Measurements from ENCODE around the gene CD247. TPM values are rescaled to one million over a fixed set of nuclear protein-coding genes. Genes with fewer than 3 reads are reported as not detected.

The CD247 gene
- polyA plus RNA-seq, 3 donors from 2014 or later = 1,122 to 1,466 (median 1,335) TPM

- Mint-ChIP-seq H3K27ac (peak overlapping the region; percentile 95 to 100 (median 98)), H3K4me3 (peak overlapping the region; percentile 84 to 92 (median 87)), H3K36me3 (peaks cover 26 to 52% (median 52%) of the 10 kb centered on the region in 3 donors), H3K4me1 (peaks cover 98 to 100% of the 10 kb centered on the region in 2 donors), H3K27me3 (ENCODE audit: low read depth in 3 of 3) (peaks cover 38 to 91% (median 87%) of the 10 kb centered on the region in 3 donors), H3K9me3 (no peaks in the 10 kb centered on the region)
- DNase-seq = peak; percentile 44 to 49 (median 48)
Measured at GRCh38 chr1:167484726-167485502, 33.4 kb downstream of the CD247 start.

GRCh38 chr1:167483790-167484189 is 34.5 kb downstream of the CD247 start:
- Mint-ChIP-seq H3K9me3 (no peaks in the 10 kb centered on the region), H3K4me3 (peak overlapping the region; percentile 84 to 92 (median 87)), H3K36me3 (peaks cover 28 to 55% (median 53%) of the 10 kb centered on the region in 3 donors), H3K27ac (peak overlapping the region; percentile 95 to 100 (median 98)), H3K27me3 (ENCODE audit: low read depth in 3 of 3) (peaks cover 43 to 92% (median 88%) of the 10 kb centered on the region in 3 donors), H3K4me1 (peaks cover 99 to 100% of the 10 kb centered on the region in 2 donors)
- DNase-seq = peak; percentile 56 to 60 (median 58)

- H3K27ac Mint-ChIP-seq = peak overlapping the region; percentile 95 to 100 (median 98)
- H3K9me3 Mint-ChIP-seq = no peaks in the 10 kb centered on the region
- H3K27me3 Mint-ChIP-seq (ENCODE audit: low read depth in 3 of 3) = peaks cover 48 to 91% (median 79%) of the 10 kb centered on the region in 3 donors
- peaks cover 33 to 58% (median 57%) of the 10 kb centered on the region in 3 donors for H3K36me3 Mint-ChIP-seq
- peak in 2 of 3 donors; percentile 46 to 56 for DNase-seq
- H3K4me1 Mint-ChIP-seq = peaks cover 98 to 100% of the 10 kb centered on the region in 2 donors
- H3K4me3 Mint-ChIP-seq = peak overlapping the region; percentile 84 to 92 (median 87)
Measured at GRCh38 chr1:167482184-167482583, 36.1 kb downstream of the CD247 start.

- Mint-ChIP-seq H3K27me3 (ENCODE audit: low read depth in 3 of 3) (peaks cover 35 to 76% (median 68%) of the 10 kb centered on the region in 3 donors), H3K4me1 (peaks cover 97 to 100% of the 10 kb centered on the region in 2 donors), H3K9me3 (no peaks in the 10 kb centered on the region), H3K4me3 (peak overlapping the region; percentile 70 to 86 (median 77)), H3K36me3 (peaks cover 39 to 60% (median 49%) of the 10 kb centered on the region in 3 donors), H3K27ac (peak overlapping the region; percentile 95 to 98 (median 96))
- DNase-seq = peak; percentile 76 to 78 (median 76)
Measured at GRCh38 chr1:167479331-167479979, 38.9 kb downstream of the CD247 start.

- peak in 1 of 3 donors; percentile 25 for DNase-seq
- Mint-ChIP-seq H3K27me3 (ENCODE audit: low read depth in 3 of 3) (peaks cover 42 to 74% (median 60%) of the 10 kb centered on the region in 3 donors), H3K36me3 (peaks cover 30 to 56% (median 46%) of the 10 kb centered on the region in 3 donors), H3K4me1 (peaks cover 97 to 100% of the 10 kb centered on the region in 2 donors), H3K27ac (peak overlapping the region; percentile 95 to 98 (median 96)), H3K4me3 (peak overlapping the region; percentile 63 to 86 (median 70)), H3K9me3 (no peaks in the 10 kb centered on the region)
Measured at GRCh38 chr1:167477986-167478385, 40.3 kb downstream of the CD247 start.

GRCh38 chr1:167476061-167476460 is 42.3 kb downstream of the CD247 start:
- DNase-seq = peak in 1 of 3 donors; percentile 31
- Mint-ChIP-seq H3K4me3 (peak overlapping the region in 3 of 5 donors; percentile 57 to 88 (median 79)), H3K27me3 (ENCODE audit: low read depth in 3 of 3) (peaks cover 37 to 72% (median 63%) of the 10 kb centered on the region in 3 donors), H3K36me3 (peaks cover 22 to 48% (median 42%) of the 10 kb centered on the region in 3 donors), H3K4me1 (peaks cover 97 to 100% of the 10 kb centered on the region in 2 donors), H3K27ac (peak overlapping the region; percentile 95 to 98 (median 96)), H3K9me3 (no peaks in the 10 kb centered on the region)

- H3K4me3 Mint-ChIP-seq = peak overlapping the region; percentile 83 to 88 (median 87)
- peak; percentile 55 to 64 (median 62) for DNase-seq
Measured at GRCh38 chr1:167474191-167474641, 44.1 kb downstream of the CD247 start.

GRCh38 chr1:167473761-167474160 is 44.6 kb downstream of the CD247 start:
- H3K36me3 Mint-ChIP-seq = peaks cover 13 to 44% (median 32%) of the 10 kb centered on the region in 3 donors
- peaks cover 26 to 62% (median 57%) of the 10 kb centered on the region in 3 donors for H3K27me3 Mint-ChIP-seq (ENCODE audit: low read depth in 3 of 3)
- H3K9me3 Mint-ChIP-seq = no peaks in the 10 kb centered on the region
- peaks cover 95 to 100% of the 10 kb centered on the region in 2 donors for H3K4me1 Mint-ChIP-seq
- peak overlapping the region; percentile 83 to 88 (median 87) for H3K4me3 Mint-ChIP-seq
- DNase-seq = peak; percentile 43 to 58 (median 54)
- H3K27ac Mint-ChIP-seq = peak overlapping the region; percentile 90 to 98 (median 94)

More at GRCh38 chr1:167474191-167474641, 44.1 kb downstream of the CD247 start:
- H3K36me3 Mint-ChIP-seq = peaks cover 15 to 46% (median 34%) of the 10 kb centered on the region in 3 donors
- H3K9me3 Mint-ChIP-seq = no peaks in the 10 kb centered on the region
- H3K4me1 Mint-ChIP-seq = peaks cover 95 to 100% of the 10 kb centered on the region in 2 donors
- peaks cover 26 to 66% (median 56%) of the 10 kb centered on the region in 3 donors for H3K27me3 Mint-ChIP-seq (ENCODE audit: low read depth in 3 of 3)
- peak overlapping the region; percentile 90 to 98 (median 94) for H3K27ac Mint-ChIP-seq

GRCh38 chr1:167472752-167473521 is 45.4 kb downstream of the CD247 start:
- Mint-ChIP-seq H3K27me3 (ENCODE audit: low read depth in 3 of 3) (peaks cover 26 to 60% (median 54%) of the 10 kb centered on the region in 3 donors), H3K4me3 (peak overlapping the region; percentile 83 to 88 (median 87)), H3K36me3 (peaks cover 7 to 42% (median 25%) of the 10 kb centered on the region in 3 donors), H3K9me3 (no peaks in the 10 kb centered on the region), H3K27ac (peak overlapping the region; percentile 90 to 98 (median 94)), H3K4me1 (peaks cover 96 to 100% of the 10 kb centered on the region in 2 donors)
- DNase-seq = no peak

GRCh38 chr1:167471568-167471967 is 46.8 kb downstream of the CD247 start:
- Mint-ChIP-seq H3K9me3 (no peaks in the 10 kb centered on the region), H3K27ac (peak overlapping the region; percentile 90 to 98 (median 94)), H3K27me3 (ENCODE audit: low read depth in 3 of 3) (peaks cover 23 to 59% (median 58%) of the 10 kb centered on the region in 3 donors), H3K4me3 (peak overlapping the region; percentile 83 to 88 (median 87)), H3K4me1 (peaks cover 96 to 100% of the 10 kb centered on the region in 2 donors), H3K36me3 (peaks cover 3 to 35% (median 15%) of the 10 kb centered on the region in 3 donors)
- DNase-seq = peak in 1 of 3 donors; percentile 28

GRCh38 chr1:167469280-167469965 is 48.9 kb downstream of the CD247 start:
- peak overlapping the region; percentile 91 to 95 (median 93) for H3K27ac Mint-ChIP-seq
- no peaks in the 10 kb centered on the region for H3K9me3 Mint-ChIP-seq
- H3K4me1 Mint-ChIP-seq = peaks cover 95 to 100% of the 10 kb centered on the region in 2 donors
- peak overlapping the region; percentile 57 to 88 (median 78) for H3K4me3 Mint-ChIP-seq
- DNase-seq = no peak
- H3K36me3 Mint-ChIP-seq = peaks cover 7 to 44% (median 21%) of the 10 kb centered on the region in 3 donors
- H3K27me3 Mint-ChIP-seq (ENCODE audit: low read depth in 3 of 3) = peaks cover 25 to 66% (median 64%) of the 10 kb centered on the region in 3 donors

- H3K27me3 Mint-ChIP-seq (ENCODE audit: low read depth in 3 of 3) = peaks cover 18 to 63% (median 62%) of the 10 kb centered on the region in 3 donors
- peaks cover 21 to 41% (median 26%) of the 10 kb centered on the region in 3 donors for H3K36me3 Mint-ChIP-seq
- H3K27ac Mint-ChIP-seq = peak overlapping the region; percentile 91 to 95 (median 93)
- no peak for DNase-seq
- H3K4me1 Mint-ChIP-seq = peaks cover 95 to 100% of the 10 kb centered on the region in 2 donors
- H3K9me3 Mint-ChIP-seq = no peaks in the 10 kb centered on the region
- H3K4me3 Mint-ChIP-seq = peak overlapping the region; percentile 65 to 88 (median 78)
Measured at GRCh38 chr1:167467752-167468151, 50.6 kb downstream of the CD247 start.
